Measurements from ENCODE around the gene ADK. TPM values are rescaled to one million over a fixed set of nuclear protein-coding genes. Genes with fewer than 3 reads are reported as not detected.
"Not testable (repeated sequence)": the region's sequence is repeated elsewhere in the genome, so short reads cannot be mapped to it uniquely, and the experiment has no call there.

The ADK gene
- total and polyA plus RNA-seq, 5 donors from 2014 or later: 33.3 to 83.0 (median 63.7) TPM

DNA sequence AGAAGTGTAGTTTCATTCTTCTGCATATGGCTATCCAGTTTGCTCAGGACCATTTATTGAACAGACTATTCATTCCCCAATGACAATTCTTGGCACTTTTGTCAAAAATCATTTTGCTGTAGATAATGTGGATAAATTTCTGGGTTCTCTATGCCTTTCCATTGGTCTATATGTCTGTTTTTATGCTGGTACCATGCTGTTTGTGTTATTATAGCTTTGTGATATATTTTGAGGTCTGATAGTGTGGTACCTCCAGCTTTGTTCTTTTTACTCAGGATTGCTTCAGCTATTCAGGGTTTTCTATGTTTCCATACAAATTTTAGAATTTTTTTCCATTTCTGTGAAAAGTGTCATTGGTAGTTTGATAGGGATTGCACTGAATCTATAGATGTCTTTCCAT lies 360.0 kb downstream of the ADK start:
- Histone ChIP-seq H3K27me3 (ENCODE audit: control insufficient read depth, insufficient read depth, low read length) (no peaks in the 10 kb centered on the region), H3K27ac (ENCODE audit: insufficient read depth, low read length, poor library complexity, severe bottlenecking) (no peak overlapping the region), H3K4me1 (ENCODE audit: control insufficient read depth, insufficient read depth, low read length, poor library complexity, severe bottlenecking) (no peaks in the 10 kb centered on the region), H3K9me3 (ENCODE audit: control insufficient read depth in 2 of 2, low read length in 2 of 2) (peaks cover 34 to 38% of the 10 kb centered on the region in 2 experiments), H3K36me3 (ENCODE audit: control insufficient read depth, insufficient read depth, low read length) (peaks cover 18% of the 10 kb centered on the region), H3K4me3 (ENCODE audit: low read depth, low read length) (no peak overlapping the region)
- Mint-ChIP-seq H3K27ac (no peak overlapping the region), H3K9me3 (peaks cover 6 to 42% (median 13%) of the 10 kb centered on the region in 7 donors), H3K36me3 (peaks cover 44% of the 10 kb centered on the region), H3K4me1 (peaks cover 0 to 9% (median 3%) of the 10 kb centered on the region in 4 donors), H3K27me3 (no peaks in the 10 kb centered on the region), H3K4me3 (no peak overlapping the region)
- ATAC-seq (ENCODE audit: low read depth in 2 of 2): no peak
- no peak for DNase-seq

GRCh38 chr10:74514322-74514721 lies 363.3 kb downstream of the ADK start:
- Histone ChIP-seq H3K9me3 (ENCODE audit: control insufficient read depth in 2 of 2, low read length in 2 of 2) (peaks cover 34 to 38% of the 10 kb centered on the region in 2 experiments), H3K27me3 (ENCODE audit: control insufficient read depth, insufficient read depth, low read length) (no peaks in the 10 kb centered on the region), H3K27ac (ENCODE audit: insufficient read depth, low read length, poor library complexity, severe bottlenecking) (no peak overlapping the region), H3K4me1 (ENCODE audit: control insufficient read depth, insufficient read depth, low read length, poor library complexity, severe bottlenecking) (no peaks in the 10 kb centered on the region), H3K4me3 (ENCODE audit: low read depth, low read length) (no peak overlapping the region), H3K36me3 (ENCODE audit: control insufficient read depth, insufficient read depth, low read length) (peaks cover 13% of the 10 kb centered on the region)
- H3K4me3 Mint-ChIP-seq: no peak overlapping the region
- H3K9me3 Mint-ChIP-seq: peaks cover 6 to 42% (median 15%) of the 10 kb centered on the region in 7 donors
- no peak for DNase-seq
- H3K4me1 Mint-ChIP-seq: peaks cover 0 to 4% (median under 1%) of the 10 kb centered on the region in 4 donors
- no peaks in the 10 kb centered on the region for H3K27me3 Mint-ChIP-seq
- peaks cover 33% of the 10 kb centered on the region for H3K36me3 Mint-ChIP-seq
- ATAC-seq (ENCODE audit: low read depth in 2 of 2): no peak
- peak overlapping the region in 1 of 3 donors; percentile 79 for H3K27ac Mint-ChIP-seq

GRCh38 chr10:74518061-74518460 lies 367.0 kb downstream of the ADK start:
- Histone ChIP-seq H3K27me3 (ENCODE audit: control insufficient read depth, insufficient read depth, low read length) (no peaks in the 10 kb centered on the region), H3K36me3 (ENCODE audit: control insufficient read depth, insufficient read depth, low read length) (peaks cover 8% of the 10 kb centered on the region), H3K27ac (ENCODE audit: insufficient read depth, low read length, poor library complexity, severe bottlenecking) (no peak overlapping the region), H3K9me3 (ENCODE audit: control insufficient read depth in 2 of 2, low read length in 2 of 2) (peaks cover 19 to 21% of the 10 kb centered on the region in 2 experiments), H3K4me3 (ENCODE audit: low read depth, low read length) (no peak overlapping the region), H3K4me1 (ENCODE audit: control insufficient read depth, insufficient read depth, low read length, poor library complexity, severe bottlenecking) (no peaks in the 10 kb centered on the region)
- Mint-ChIP-seq H3K27ac (no peak overlapping the region), H3K27me3 (no peaks in the 10 kb centered on the region), H3K36me3 (peaks cover 22% of the 10 kb centered on the region), H3K4me3 (no peak overlapping the region), H3K9me3 (peaks cover 0 to 20% (median 9%) of the 10 kb centered on the region in 7 donors), H3K4me1 (peaks cover 0 to 4% (median 2%) of the 10 kb centered on the region in 4 donors)
- ATAC-seq (ENCODE audit: low read depth in 2 of 2) (no peak), DNase-seq (no peak)

- DNase-seq: no peak
- Mint-ChIP-seq H3K36me3 (peaks cover 18% of the 10 kb centered on the region), H3K27me3 (no peaks in the 10 kb centered on the region), H3K4me3 (no peak overlapping the region), H3K9me3 (peaks cover 0 to 5% (median 0%) of the 10 kb centered on the region in 7 donors), H3K27ac (no peak overlapping the region), H3K4me1 (peaks cover 0 to 12% (median 2%) of the 10 kb centered on the region in 4 donors)
- Histone ChIP-seq H3K27me3 (ENCODE audit: control insufficient read depth, insufficient read depth, low read length) (no peaks in the 10 kb centered on the region), H3K9me3 (ENCODE audit: control insufficient read depth in 2 of 2, low read length in 2 of 2) (no peaks in the 10 kb centered on the region), H3K4me1 (ENCODE audit: control insufficient read depth, insufficient read depth, low read length, poor library complexity, severe bottlenecking) (no peaks in the 10 kb centered on the region), H3K36me3 (ENCODE audit: control insufficient read depth, insufficient read depth, low read length) (peaks cover 2% of the 10 kb centered on the region), H3K27ac (ENCODE audit: insufficient read depth, low read length, poor library complexity, severe bottlenecking) (no peak overlapping the region), H3K4me3 (ENCODE audit: low read depth, low read length) (no peak overlapping the region)
- ATAC-seq (ENCODE audit: low read depth in 2 of 2): no peak
These were observed 370.5 kb downstream of the ADK start for GRCh38 chr10:74521526-74521925.

DNA sequence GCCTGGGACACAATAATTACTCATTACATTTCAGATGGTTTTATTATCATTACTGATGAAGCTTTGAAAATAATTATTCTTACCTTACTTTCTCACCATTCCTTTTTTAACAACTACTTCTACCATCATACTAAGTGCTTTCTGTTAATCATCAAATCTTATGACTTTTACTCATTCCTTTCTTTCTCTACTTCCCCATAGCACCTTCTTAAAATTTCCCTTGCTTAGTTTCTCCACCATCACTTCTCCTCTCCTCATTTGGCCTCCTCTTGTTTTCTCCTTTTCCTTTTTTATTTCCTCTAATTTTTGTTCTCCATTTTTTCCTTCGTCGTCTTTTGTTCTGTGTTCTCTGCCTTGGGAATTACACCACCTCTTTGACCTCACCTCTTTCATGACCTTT lies 372.2 kb downstream of the ADK start:
- H3K36me3 Mint-ChIP-seq: peaks cover 27% of the 10 kb centered on the region
- no peak for ATAC-seq (ENCODE audit: low read depth in 2 of 2)
- no peaks in the 10 kb centered on the region for H3K27me3 Mint-ChIP-seq
- H3K4me3 Mint-ChIP-seq: no peak overlapping the region
- peaks cover 0 to 5% (median 0%) of the 10 kb centered on the region in 7 donors for H3K9me3 Mint-ChIP-seq
- Histone ChIP-seq H3K36me3 (ENCODE audit: control insufficient read depth, insufficient read depth, low read length) (peaks cover 5% of the 10 kb centered on the region), H3K27me3 (ENCODE audit: control insufficient read depth, insufficient read depth, low read length) (no peaks in the 10 kb centered on the region), H3K4me3 (ENCODE audit: low read depth, low read length) (no peak overlapping the region), H3K9me3 (ENCODE audit: control insufficient read depth in 2 of 2, low read length in 2 of 2) (no peaks in the 10 kb centered on the region), H3K4me1 (ENCODE audit: control insufficient read depth, insufficient read depth, low read length, poor library complexity, severe bottlenecking) (no peaks in the 10 kb centered on the region), H3K27ac (ENCODE audit: insufficient read depth, low read length, poor library complexity, severe bottlenecking) (no peak overlapping the region)
- no peak for DNase-seq
- peak overlapping the region in 1 of 3 donors; percentile 22 for H3K27ac Mint-ChIP-seq
- H3K4me1 Mint-ChIP-seq: peaks cover 0 to 19% (median 2%) of the 10 kb centered on the region in 4 donors

- Histone ChIP-seq H3K9me3 (ENCODE audit: control insufficient read depth in 2 of 2, low read length in 2 of 2) (no peaks in the 10 kb centered on the region), H3K27ac (ENCODE audit: insufficient read depth, low read length, poor library complexity, severe bottlenecking) (no peak overlapping the region), H3K27me3 (ENCODE audit: control insufficient read depth, insufficient read depth, low read length) (no peaks in the 10 kb centered on the region), H3K4me3 (ENCODE audit: low read depth, low read length) (no peak overlapping the region), H3K36me3 (ENCODE audit: control insufficient read depth, insufficient read depth, low read length) (peaks cover 6% of the 10 kb centered on the region), H3K4me1 (ENCODE audit: control insufficient read depth, insufficient read depth, low read length, poor library complexity, severe bottlenecking) (no peaks in the 10 kb centered on the region)
- Mint-ChIP-seq H3K9me3 (peaks cover 0 to 5% (median 0%) of the 10 kb centered on the region in 7 donors), H3K4me1 (peaks cover 0 to 29% (median 1%) of the 10 kb centered on the region in 4 donors), H3K36me3 (peaks cover 34% of the 10 kb centered on the region), H3K4me3 (no peak overlapping the region), H3K27ac (no peak overlapping the region), H3K27me3 (no peaks in the 10 kb centered on the region)
- ATAC-seq (ENCODE audit: low read depth in 2 of 2) (no peak), DNase-seq (no peak)
These were observed 374.9 kb downstream of the ADK start for GRCh38 chr10:74525885-74526284.

DNA sequence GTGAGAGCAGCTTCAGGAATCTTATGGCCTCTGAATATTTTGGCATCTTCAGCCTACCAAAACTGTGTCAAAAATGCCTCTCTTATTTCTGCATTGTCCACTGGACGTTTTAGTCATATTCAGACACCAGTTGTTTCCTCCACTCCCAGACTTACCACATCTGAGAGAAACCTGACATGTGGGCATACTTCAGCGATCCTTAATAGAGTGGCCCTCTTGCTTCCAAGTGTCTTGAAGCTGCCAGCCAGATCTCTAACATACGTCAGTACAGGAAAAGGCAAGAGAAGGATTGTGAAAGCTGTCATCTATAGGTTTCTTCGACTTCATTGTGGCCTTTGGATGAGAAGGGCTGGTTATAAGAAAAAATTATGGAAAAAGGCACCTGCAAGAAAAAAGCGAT lies 376.6 kb downstream of the ADK start:
- not testable (repeated sequence) for H3K4me3 Mint-ChIP-seq; ATAC-seq (ENCODE audit: low read depth in 2 of 2)

DNA sequence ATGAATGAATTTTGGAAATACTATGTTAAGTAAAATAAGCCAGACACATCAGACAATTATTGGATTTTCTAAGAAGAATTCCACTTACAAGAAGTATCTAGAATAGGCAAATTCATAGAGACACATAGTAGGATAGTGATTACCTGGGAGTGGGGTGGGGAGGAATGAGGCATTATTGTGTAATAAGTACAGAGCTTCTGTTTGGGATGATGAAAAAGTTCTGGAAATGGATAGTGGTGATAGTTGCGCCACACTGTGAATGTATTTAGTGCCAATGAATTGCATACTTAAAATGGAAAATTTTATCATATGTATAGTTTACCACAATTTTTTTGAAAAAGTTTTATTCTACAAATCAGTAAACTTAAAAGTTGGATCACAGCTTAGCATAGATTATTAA lies 378.2 kb downstream of the ADK start:
- Histone ChIP-seq H3K36me3 (ENCODE audit: control insufficient read depth, insufficient read depth, low read length) (peaks cover 8% of the 10 kb centered on the region), H3K27me3 (ENCODE audit: control insufficient read depth, insufficient read depth, low read length) (no peaks in the 10 kb centered on the region), H3K4me1 (ENCODE audit: control insufficient read depth, insufficient read depth, low read length, poor library complexity, severe bottlenecking) (no peaks in the 10 kb centered on the region), H3K4me3 (ENCODE audit: low read depth, low read length) (no peak overlapping the region), H3K9me3 (ENCODE audit: control insufficient read depth in 2 of 2, low read length in 2 of 2) (no peaks in the 10 kb centered on the region), H3K27ac (ENCODE audit: insufficient read depth, low read length, poor library complexity, severe bottlenecking) (no peak overlapping the region)
- peaks cover 21% of the 10 kb centered on the region for H3K36me3 Mint-ChIP-seq
- no peak overlapping the region for H3K4me3 Mint-ChIP-seq
- H3K9me3 Mint-ChIP-seq: no peaks in the 10 kb centered on the region
- no peak overlapping the region for H3K27ac Mint-ChIP-seq
- ATAC-seq (ENCODE audit: low read depth in 2 of 2) (no peak), DNase-seq (no peak)
- H3K27me3 Mint-ChIP-seq: no peaks in the 10 kb centered on the region
- peaks cover 0 to 17% (median 0%) of the 10 kb centered on the region in 4 donors for H3K4me1 Mint-ChIP-seq

More for the DNA sequence above, 376.6 kb downstream of the ADK start:
- H3K27me3 Mint-ChIP-seq; H3K9me3 ChIP-seq (ENCODE audit: control insufficient read depth in 2 of 2, low read length in 2 of 2); DNase-seq; H3K9me3 Mint-ChIP-seq; H3K27ac Mint-ChIP-seq; H3K27me3 ChIP-seq (ENCODE audit: control insufficient read depth, insufficient read depth, low read length); H3K4me1 ChIP-seq (ENCODE audit: control insufficient read depth, insufficient read depth, low read length, poor library complexity, severe bottlenecking); H3K36me3 ChIP-seq (ENCODE audit: control insufficient read depth, insufficient read depth, low read length); H3K4me3 ChIP-seq (ENCODE audit: low read depth, low read length); H3K27ac ChIP-seq (ENCODE audit: insufficient read depth, low read length, poor library complexity, severe bottlenecking): not testable (repeated sequence)
- Mint-ChIP-seq H3K36me3 (peaks cover 35% of the 10 kb centered on the region), H3K4me1 (peaks cover 0 to 29% (median 1%) of the 10 kb centered on the region in 4 donors)

Data from CD4-positive, CD25-positive, alpha-beta regulatory T cell (primary cell).